Upper lobe of left lung (tissue), 4 donors: ENCODE data around the gene RPL35A.

Source experiments
- EP300 ChIP-seq, 4 donors: sonication (generic); formaldehyde crosslinking; IDR thresholded peaks; one replicate each; pipeline ENCODE4 v1.5.1; 2017; ENCODE audit warnings: antibody characterized with exemption in 4 of 4, control low read depth in 2 of 4
- POLR2AphosphoS5 ChIP-seq, 2 donors: sonication (generic); formaldehyde crosslinking; IDR thresholded peaks; one replicate each; pipeline ENCODE4 v1.5.1; 2017; ENCODE audit warnings: antibody characterized with exemption in 2 of 2
- TF ChIP-seq, protein P1 (sequence below), 6 experiments: fragments of 450-650 bp in 4 of 6; fragments of 200-600 bp in 2 of 6; sonication (generic) in 2 of 6; IDR thresholded peaks; one replicate each; pipeline ENCODE4 v1.5.1; 2016 to 2019; ENCODE audit warnings: antibody characterized with exemption in 6 of 6

DNA sequence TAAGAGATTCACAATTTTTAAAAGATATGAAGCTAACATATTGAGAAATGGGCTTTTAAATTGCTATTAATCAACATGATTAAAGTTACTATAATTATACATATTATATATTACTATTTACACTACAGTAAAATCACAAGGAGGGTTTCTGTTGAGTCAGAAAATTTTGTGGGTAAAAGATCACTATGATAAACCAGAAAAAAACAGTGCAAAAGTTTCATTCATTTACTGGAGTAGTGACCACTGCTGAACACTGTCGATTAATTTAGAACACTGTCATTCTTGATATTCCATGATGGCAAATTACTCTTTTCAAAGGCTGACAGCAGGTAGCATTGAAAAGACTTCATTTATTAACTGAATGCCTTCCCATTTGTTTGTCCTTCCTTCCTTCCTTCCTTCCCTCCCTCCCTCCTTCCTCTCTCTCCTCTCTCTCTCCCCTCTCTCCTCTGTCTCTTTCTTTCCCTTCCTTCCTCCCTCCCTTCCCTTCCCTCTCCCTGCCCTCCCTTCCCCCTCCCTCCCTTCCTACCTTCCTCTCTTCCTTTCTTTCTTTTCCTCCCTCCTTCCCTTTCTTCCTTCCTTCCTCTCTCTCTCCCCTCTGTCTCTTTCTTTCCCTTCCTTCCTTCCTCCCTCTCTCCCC, 9.1 kb upstream of the RPL35A start:
- TF ChIP-seq, protein P1, sequence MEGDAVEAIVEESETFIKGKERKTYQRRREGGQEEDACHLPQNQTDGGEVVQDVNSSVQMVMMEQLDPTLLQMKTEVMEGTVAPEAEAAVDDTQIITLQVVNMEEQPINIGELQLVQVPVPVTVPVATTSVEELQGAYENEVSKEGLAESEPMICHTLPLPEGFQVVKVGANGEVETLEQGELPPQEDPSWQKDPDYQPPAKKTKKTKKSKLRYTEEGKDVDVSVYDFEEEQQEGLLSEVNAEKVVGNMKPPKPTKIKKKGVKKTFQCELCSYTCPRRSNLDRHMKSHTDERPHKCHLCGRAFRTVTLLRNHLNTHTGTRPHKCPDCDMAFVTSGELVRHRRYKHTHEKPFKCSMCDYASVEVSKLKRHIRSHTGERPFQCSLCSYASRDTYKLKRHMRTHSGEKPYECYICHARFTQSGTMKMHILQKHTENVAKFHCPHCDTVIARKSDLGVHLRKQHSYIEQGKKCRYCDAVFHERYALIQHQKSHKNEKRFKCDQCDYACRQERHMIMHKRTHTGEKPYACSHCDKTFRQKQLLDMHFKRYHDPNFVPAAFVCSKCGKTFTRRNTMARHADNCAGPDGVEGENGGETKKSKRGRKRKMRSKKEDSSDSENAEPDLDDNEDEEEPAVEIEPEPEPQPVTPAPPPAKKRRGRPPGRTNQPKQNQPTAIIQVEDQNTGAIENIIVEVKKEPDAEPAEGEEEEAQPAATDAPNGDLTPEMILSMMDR (IDR thresholded peaks at IDR 0.05), result no peak
- no peak for TF ChIP-seq POLR2AphosphoS5 (IDR thresholded peaks at IDR 0.05)
- TF ChIP-seq EP300 (IDR thresholded peaks at IDR 0.05), result no peak
